Mesenchymal stem cell (in vitro differentiated cells and primary cell): Measurements from ENCODE around the gene GGA1. TPM values are rescaled to one million over a fixed set of nuclear protein-coding genes. Genes with fewer than 3 reads are reported as not detected.

ENCODE experiments used
- DNase-seq: peaks from one replicate; pipeline ENCODE4 v3.0.0-alpha.2; 2013
- H2AFZ ChIP-seq: one replicate; pipeline ENCODE4 v1.6.1; 2013; ENCODE audit warnings: low read depth, mild to moderate bottlenecking, control low read depth, inconsistent platforms, low read length, moderate library complexity
- H2AK5ac ChIP-seq: 2 replicates; pipeline ENCODE4 v1.6.1; 2013; ENCODE audit warnings: low read length, moderate library complexity, mild to moderate bottlenecking, inconsistent platforms; ENCODE audit not compliant: severe bottlenecking
- H2BK120ac ChIP-seq: one replicate; pipeline ENCODE4 v1.6.1; 2013; ENCODE audit warnings: low read depth, mild to moderate bottlenecking, inconsistent platforms, low read length, moderate library complexity
- H2BK12ac ChIP-seq, 2 experiments: one replicate each; pipeline ENCODE4 v1.6.1; 2013; ENCODE audit warnings: inconsistent platforms in 2 of 2, low read length in 2 of 2, mild to moderate bottlenecking in 2 of 2, moderate library complexity in 2 of 2, control low read depth in 1 of 2
- H2BK15ac ChIP-seq: one replicate; pipeline ENCODE4 v1.6.1; 2013; ENCODE audit warnings: mild to moderate bottlenecking, low read depth, inconsistent platforms; ENCODE audit not compliant: poor library complexity, severe bottlenecking
- H2BK5ac ChIP-seq: 2 replicates; pipeline ENCODE4 v1.6.1; 2013; ENCODE audit warnings: low read depth, mild to moderate bottlenecking, low read length, control low read depth, inconsistent platforms; ENCODE audit not compliant: poor library complexity, severe bottlenecking
- H3K14ac ChIP-seq, 2 experiments: one replicate each; pipeline ENCODE4 v1.6.1; 2013; ENCODE audit warnings: inconsistent platforms in 2 of 2, low read length in 2 of 2, control low read depth in 1 of 2, mild to moderate bottlenecking in 1 of 2, moderate library complexity in 1 of 2
- H3K18ac ChIP-seq, 2 experiments: one replicate each; pipeline ENCODE4 v1.6.1; 2013; ENCODE audit warnings: inconsistent platforms in 2 of 2, low read length in 2 of 2, control low read depth in 1 of 2, low read depth in 1 of 2, mild to moderate bottlenecking in 1 of 2
- H3K23ac ChIP-seq, 2 experiments: one replicate each; pipeline ENCODE4 v1.6.1; 2013; ENCODE audit warnings: inconsistent platforms in 2 of 2, low read length in 2 of 2, mild to moderate bottlenecking in 2 of 2, moderate library complexity in 2 of 2, control low read depth in 1 of 2
- H3K27ac ChIP-seq: 2 replicates; pipeline ENCODE4 v1.5.1; 2013; ENCODE audit warnings: mild to moderate bottlenecking, moderate library complexity, low read length, control low read depth, inconsistent platforms; ENCODE audit not compliant: poor library complexity, severe bottlenecking
- H3K27me3 ChIP-seq, 2 experiments: 2 replicates each; pipeline versions ENCODE4 v1.6.1 to v1.7.0; 2013; ENCODE audit warnings: low read length in 2 of 2, mild to moderate bottlenecking in 2 of 2, moderate library complexity in 2 of 2, control low read depth in 1 of 2, inconsistent platforms in 1 of 2; ENCODE audit not compliant: control insufficient read depth in 1 of 2, insufficient read depth in 1 of 2
- H3K36me3 ChIP-seq, 2 experiments: 2 replicates each; pipeline versions ENCODE4 v1.6.1 to v1.7.0; 2013; ENCODE audit warnings: low read length in 2 of 2, control low read depth in 1 of 2, inconsistent platforms in 1 of 2, low read depth in 1 of 2, mild to moderate bottlenecking in 1 of 2; ENCODE audit not compliant: insufficient read depth in 2 of 2, control insufficient read depth in 1 of 2
- H3K4ac ChIP-seq, 2 experiments: one replicate each; pipeline ENCODE4 v1.6.1; 2013; ENCODE audit warnings: inconsistent platforms in 2 of 2, low read length in 2 of 2, mild to moderate bottlenecking in 2 of 2, moderate library complexity in 2 of 2, control low read depth in 1 of 2, low read depth in 1 of 2
- H3K4me1 ChIP-seq: 2 replicates; pipeline ENCODE4 v1.6.1; 2013; ENCODE audit warnings: low read depth, low read length, control low read depth; ENCODE audit not compliant: control insufficient read depth, insufficient read depth
- H3K4me2 ChIP-seq: 2 replicates; pipeline ENCODE4 v1.6.1; 2013; ENCODE audit warnings: low read length, mild to moderate bottlenecking, inconsistent platforms; ENCODE audit not compliant: poor library complexity, severe bottlenecking
- H3K4me3 ChIP-seq, 2 experiments: 2 replicates each; pipeline versions ENCODE4 v1.5.1 to v1.7.0; 2013; ENCODE audit warnings: low read length in 2 of 2, mild to moderate bottlenecking in 2 of 2, control low read depth in 1 of 2, low read depth in 1 of 2; ENCODE audit not compliant: insufficient read depth in 1 of 2
- H3K79me1 ChIP-seq: replicated peaks from 2 replicates; pipeline ENCODE4 v1.6.1; 2013; ENCODE audit warnings: mild to moderate bottlenecking, control low read depth, low read length, inconsistent platforms; ENCODE audit not compliant: poor library complexity, severe bottlenecking
- H3K9ac ChIP-seq: 2 replicates; pipeline ENCODE4 v1.7.0; 2013; ENCODE audit warnings: mild to moderate bottlenecking, low read length, moderate library complexity
- H3K9me3 ChIP-seq: 2 replicates; pipeline ENCODE4 v1.7.0; 2013; ENCODE audit warnings: mild to moderate bottlenecking, low read length; ENCODE audit not compliant: control insufficient read depth
- H4K8ac ChIP-seq: one replicate; pipeline ENCODE4 v1.6.1; 2013; ENCODE audit warnings: inconsistent platforms, mild to moderate bottlenecking, low read length, moderate library complexity
- H4K91ac ChIP-seq: one replicate; pipeline ENCODE4 v1.6.1; 2013; ENCODE audit warnings: mild to moderate bottlenecking, low read length, inconsistent platforms
- WGBS: methylation state at CpG from one replicate; pipeline ENCODE4 v1.1.7; 2013; ENCODE audit warnings: mixed read lengths; 5-methylcytosine and 5-hydroxymethylcytosine counted together
- small RNA-seq: library from polyadenylated mRNA; stranded (forward); fragments of <200 nt; extraction: miRNeasy Mini kit (QIAGEN cat#:217004); gene quantifications from one replicate; pipeline ENCODE3, GENCODE V24; 2013; ENCODE audit warnings: low read depth

Gene GGA1

DNA sequence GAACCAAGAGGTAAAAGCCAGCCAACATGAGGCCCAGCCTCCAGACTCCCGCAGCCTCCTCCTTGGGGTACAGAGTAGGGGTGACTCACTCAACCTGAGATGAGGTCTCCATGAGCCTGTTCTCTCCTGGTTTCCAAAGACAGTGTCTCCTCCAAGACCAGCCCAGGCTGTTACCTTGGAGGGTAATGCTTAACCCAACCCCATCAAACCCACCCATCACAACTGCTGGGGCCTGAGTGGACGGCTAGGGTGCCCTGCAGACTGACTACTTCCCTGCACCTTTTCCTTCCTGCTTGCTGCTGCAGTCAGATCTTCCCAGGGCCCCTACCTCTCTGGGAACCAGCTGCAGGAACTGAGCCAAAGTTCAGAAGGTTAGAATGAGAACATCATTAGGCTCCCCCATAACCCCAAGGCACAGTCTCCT, 72.4 kb downstream of the GGA1 start:
- Histone ChIP-seq H3K4me2 (no peak overlapping the region), H4K8ac (peak overlapping the region; percentile 35), H3K79me1 (no peaks in the 10 kb centered on the region), H2BK5ac (no peak overlapping the region), H2BK120ac (no peak overlapping the region), H3K27me3 (no peaks in the 10 kb centered on the region), H2BK12ac (peak overlapping the region; percentile 29 to 45), H3K23ac (no peak overlapping the region), H3K14ac (no peak overlapping the region), H2AFZ (no peak overlapping the region), H3K36me3 (peaks cover 22 to 23% of the 10 kb centered on the region in 2 experiments), H4K91ac (peak overlapping the region; percentile 14), H3K27ac (no peak overlapping the region), H3K18ac (peak overlapping the region; percentile 11 to 37), H3K4me1 (peaks cover 29% of the 10 kb centered on the region), H3K4ac (no peak overlapping the region), H3K9me3 (no peaks in the 10 kb centered on the region), H2AK5ac (peak overlapping the region; percentile 17), H3K4me3 (no peak overlapping the region), H2BK15ac (no peak overlapping the region), H3K9ac (no peak overlapping the region)
- WGBS = 33% methylated on average over 2 of the region's 2 CpGs
- peak; percentile 47 for DNase-seq

DNA sequence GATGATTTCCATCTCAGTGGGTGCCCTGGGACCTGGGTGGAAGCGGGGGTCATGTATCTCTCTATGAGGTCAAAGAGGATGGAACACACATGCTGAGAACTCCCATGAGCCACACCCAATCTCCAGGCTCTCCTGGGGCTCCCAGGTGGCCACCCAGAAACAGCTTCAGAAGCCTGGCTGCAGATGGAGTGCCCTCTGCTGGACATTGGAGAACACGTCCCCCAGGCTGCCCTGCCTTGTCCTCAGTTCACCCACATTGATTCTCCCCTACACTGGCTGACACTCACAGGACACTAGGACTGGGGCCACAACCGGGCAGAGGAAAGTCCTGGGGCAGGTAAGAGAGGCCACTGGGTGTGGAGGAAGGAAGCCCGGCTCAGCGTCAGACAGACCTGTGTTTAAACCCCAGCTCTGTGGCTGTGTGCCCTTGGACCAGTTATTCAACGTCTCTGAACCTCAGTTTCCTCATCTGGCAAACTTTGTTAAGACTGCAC, 73.0 kb downstream of the GGA1 start:
- Histone ChIP-seq H3K4me2 (no peak overlapping the region), H3K4me3 (no peak overlapping the region), H3K79me1 (peaks cover 1% of the 10 kb centered on the region), H2AK5ac (peak overlapping the region; percentile 17), H3K27ac (no peak overlapping the region), H2BK120ac (no peak overlapping the region), H2AFZ (no peak overlapping the region), H2BK5ac (no peak overlapping the region), H4K91ac (no peak overlapping the region), H2BK15ac (peak overlapping the region; percentile 36), H3K27me3 (no peaks in the 10 kb centered on the region), H3K4me1 (peaks cover 29% of the 10 kb centered on the region), H3K4ac (no peak overlapping the region), H3K18ac (no peak overlapping the region), H3K14ac (no peak overlapping the region), H3K23ac (no peak overlapping the region), H2BK12ac (peak overlapping the region in 1 of 2 experiments; percentile 55), H3K36me3 (peaks cover 22 to 23% of the 10 kb centered on the region in 2 experiments), H3K9ac (peak overlapping the region; percentile 47), H3K9me3 (no peaks in the 10 kb centered on the region), H4K8ac (peak overlapping the region; percentile 67)
- DNase-seq = peak; percentile 79
- 24% methylated on average over 5 of the region's 6 CpGs for WGBS

Small RNA genes within 50 kb of the gene (small RNA-seq; reads per million reads assigned to genes)
- gene RF00017 (not detected), gene RN7SL385P (not detected)
